M059J (cell line): ENCODE measurements around the gene FREM3. TPM values are rescaled to one million over a fixed set of nuclear protein-coding genes. Genes with fewer than 3 reads are reported as not detected.
"Not testable (repeated sequence)": the region's sequence is repeated elsewhere in the genome, so short reads cannot be mapped to it uniquely, and the experiment has no call there.

Experiments
- DNase-seq: peaks from one replicate; pipeline ENCODE4 v3.0.0-alpha.2; 2012; ENCODE audit warnings: low read depth
- total RNA-seq: library from RNA; depleted of rRNA; stranded (reverse); fragments of >200 nt; shearing (Covaris generic); gene quantifications from 2 replicates; pipeline ENCODE4 v1.2.3, GENCODE V29; 2014; rRNA removed

The FREM3 gene
- not detected in 2 replicates for total RNA-seq

GRCh38 chr4:143700416-143701352, at the start of gene FREM3:
Gene FREM3, minus strand, starts transcription at chr4:143700675. Its CDS starts 0 bp downstream, at chr4:143700675.
- no peak for DNase-seq

- no peak for DNase-seq
Observed at GRCh38 chr4:143745874-143746273, 45.4 kb upstream of the FREM3 start.

DNA sequence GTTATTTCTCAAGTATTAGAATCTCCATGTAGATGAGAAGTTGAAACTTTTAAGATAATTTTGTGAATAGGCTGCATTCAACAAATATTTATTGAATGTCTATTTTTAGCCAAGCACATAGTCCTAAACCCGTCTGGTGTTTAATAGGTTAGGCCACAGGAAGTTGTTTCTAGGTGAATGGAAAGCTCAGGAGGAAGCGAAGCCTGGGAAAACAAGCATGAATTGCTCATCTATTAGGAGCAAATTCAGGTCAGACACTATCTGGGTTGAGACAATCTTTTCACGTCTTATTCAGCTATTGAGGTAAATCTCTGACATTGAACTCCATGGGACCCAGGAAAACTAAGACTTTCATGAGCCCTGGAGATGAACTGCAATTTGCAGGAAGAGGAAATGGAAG, 43.1 kb upstream of the FREM3 start:
- no peak for DNase-seq

DNA sequence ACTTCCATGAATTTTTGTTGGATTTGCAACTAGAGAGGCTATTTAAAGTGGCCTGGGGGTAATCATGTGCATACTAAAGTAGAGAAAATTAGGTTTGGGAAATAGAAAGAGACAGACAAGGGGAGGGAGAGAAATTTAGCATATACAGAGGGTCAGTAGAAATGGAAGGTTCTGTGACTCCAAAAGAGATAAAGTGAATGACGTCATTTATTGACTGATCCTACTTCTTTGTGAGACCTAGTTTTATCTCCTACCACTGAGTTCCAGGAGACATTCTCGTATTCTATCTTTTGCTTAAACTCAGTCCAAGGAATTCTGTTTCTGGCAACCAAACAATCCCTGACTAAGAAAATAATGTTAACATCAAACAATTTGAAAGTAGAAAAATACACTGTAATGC, 42.4 kb upstream of the FREM3 start:
- no peak for DNase-seq

DNA sequence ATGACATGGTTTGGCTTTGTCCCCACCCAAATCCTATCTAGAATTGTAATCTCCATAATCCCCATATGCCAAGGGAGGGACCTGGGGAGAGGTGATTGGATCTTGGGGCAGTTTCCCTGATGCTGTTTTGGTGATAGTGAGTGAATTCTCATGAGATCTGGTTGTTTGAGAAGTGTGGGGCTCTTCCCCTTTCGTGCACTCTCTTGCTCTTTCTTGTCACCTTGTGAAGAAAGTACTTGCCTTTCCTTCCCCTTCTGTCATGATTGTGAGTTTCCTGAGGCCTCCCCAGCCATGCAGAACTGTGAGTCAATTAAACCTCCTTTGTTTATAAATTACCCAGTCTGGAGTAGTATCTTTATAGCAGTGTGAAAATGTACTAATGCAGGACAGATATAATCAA, 36.4 kb upstream of the FREM3 start:
- DNase-seq, result no peak

DNA sequence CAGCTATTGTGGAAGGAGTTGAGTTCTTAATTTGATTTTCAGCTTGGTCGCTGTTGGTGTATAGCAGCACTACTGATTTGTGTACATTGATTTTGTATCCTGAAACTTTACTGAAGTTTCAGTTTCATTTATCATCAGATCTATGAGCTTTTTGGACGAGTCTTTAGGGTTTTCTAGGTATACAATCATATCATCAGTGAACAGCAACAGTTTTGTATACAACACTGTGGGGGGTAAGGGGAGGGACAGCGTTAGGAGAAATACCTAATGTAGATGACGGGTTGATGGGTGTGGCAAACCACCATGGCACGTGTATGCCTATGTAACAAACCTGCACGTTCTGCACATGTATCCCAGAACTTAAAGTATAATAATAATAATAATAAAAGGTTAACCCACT, 35.6 kb upstream of the FREM3 start:
- DNase-seq, result not testable (repeated sequence)

DNA sequence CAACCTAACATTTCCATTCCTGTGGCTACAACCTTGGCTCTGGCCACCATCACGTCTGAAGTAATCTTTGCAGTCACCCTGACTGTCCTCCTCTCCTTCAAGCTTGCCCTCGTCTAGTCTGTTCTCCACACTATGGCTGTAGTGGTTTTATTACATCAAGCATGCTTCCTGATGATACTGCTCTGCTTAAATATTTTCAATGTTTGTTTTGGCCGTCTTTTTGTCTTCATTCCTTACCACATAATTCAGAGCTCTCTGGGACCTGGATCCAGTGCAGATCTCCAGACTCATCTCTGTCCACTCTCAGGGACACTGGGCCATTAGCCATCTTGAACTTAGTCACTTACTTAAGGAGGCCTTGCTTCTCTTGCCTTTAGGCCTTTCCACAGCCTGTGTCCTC, 27.7 kb upstream of the FREM3 start:
- peak; percentile 44 for DNase-seq

DNA sequence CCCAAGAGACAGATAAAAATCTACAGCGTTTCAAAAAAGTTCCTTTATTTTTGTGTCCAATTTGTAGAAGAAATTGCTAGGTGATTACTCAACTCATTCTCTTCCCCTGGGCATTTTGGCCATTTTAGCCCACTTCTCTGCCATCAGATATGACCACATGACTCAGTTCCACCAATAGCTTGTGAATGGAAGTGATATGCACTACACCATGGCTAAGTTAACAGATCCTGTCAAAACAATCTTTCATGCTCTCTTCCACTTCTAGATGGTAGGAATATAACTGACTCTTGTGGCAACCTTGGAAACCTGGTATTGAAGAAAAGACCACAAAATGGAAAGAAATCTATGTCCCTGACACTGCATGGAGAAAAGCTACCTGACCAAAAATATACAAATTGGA, 26.2 kb upstream of the FREM3 start:
- DNase-seq, result peak; percentile 41

DNA sequence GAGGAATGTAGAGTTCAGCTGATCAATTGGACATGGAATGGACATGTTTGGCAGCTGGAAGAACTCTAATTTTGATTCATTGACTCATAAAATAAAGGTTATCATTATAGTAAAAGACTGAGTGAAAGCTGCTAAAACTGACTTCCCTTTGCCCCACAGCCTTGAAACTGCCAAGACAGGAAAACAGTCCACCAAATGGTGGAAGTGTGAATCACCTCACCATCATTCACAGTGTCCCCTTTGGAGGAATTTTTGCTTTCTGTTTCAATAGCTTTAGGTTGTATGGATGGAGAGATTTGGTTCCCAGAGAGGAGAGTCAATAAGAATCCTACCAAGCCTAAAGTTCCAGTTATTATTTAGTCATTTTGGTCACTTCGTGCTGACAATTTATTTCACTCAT, 20.8 kb upstream of the FREM3 start:
- peak; percentile 21 for DNase-seq

DNA sequence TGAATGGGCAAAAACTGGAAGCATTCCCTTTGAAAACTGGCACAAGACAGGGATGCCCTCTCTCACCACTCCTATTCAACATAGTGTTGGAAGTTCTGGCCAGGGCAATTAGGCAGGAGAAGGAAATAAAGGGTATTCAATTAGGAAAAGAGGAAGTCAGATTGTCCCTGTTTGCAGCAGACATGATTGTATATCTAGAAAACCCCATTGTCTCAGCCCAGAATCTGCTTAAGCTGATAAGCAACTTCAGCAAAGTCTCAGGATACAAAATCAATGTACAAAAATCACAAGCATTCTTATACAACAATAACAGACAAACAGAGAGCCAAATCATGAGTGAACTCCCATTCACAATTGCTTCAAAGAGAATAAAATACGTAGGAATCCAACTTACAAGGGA, 18.3 kb upstream of the FREM3 start:
- DNase-seq, result not testable (repeated sequence)

- no peak for DNase-seq
Observed at GRCh38 chr4:143713955-143714625, 13.6 kb upstream of the FREM3 start.

- no peak for DNase-seq
Observed at GRCh38 chr4:143713553-143713952, 13.1 kb upstream of the FREM3 start.

DNA sequence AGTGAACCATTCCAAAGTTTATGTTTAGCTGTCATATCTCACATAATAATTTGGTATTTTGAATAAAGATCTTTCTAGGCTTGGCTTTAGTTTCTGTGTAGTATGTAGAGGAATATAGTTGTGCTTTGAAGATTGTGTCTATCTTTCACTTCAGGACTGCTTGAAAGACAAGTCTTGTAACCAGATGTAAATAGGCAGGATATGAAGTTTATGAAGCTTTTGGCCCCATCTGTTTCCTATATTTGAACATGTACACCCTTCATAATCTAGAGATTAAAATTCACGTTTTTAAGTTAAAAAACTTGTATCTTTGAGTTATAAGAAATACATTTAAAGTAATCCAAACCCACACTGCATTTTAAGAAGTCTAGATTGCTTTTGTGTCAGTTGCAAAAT, 11.7 kb upstream of the FREM3 start:
- DNase-seq, result no peak

- DNase-seq, result no peak
Observed at GRCh38 chr4:143711543-143712154, 11.2 kb upstream of the FREM3 start.

DNA sequence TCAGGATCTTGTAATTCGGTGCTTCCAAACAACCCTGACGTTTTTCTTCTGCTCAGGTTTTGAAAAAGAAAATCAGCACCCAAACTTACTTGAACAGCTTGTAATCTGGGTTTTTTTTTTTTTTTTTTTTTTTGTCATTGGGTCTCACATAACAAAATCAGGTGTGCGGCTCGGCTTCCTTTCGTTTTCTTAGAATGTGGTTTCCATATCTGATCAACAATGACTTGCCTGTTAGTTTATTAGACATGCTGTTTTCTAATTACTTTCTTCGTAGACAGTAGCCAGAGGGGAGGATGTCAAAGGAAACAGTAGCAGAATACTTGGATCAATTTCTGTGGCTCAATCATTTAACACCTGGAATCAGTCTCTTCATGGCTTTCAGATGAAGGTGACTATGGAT, 890 bp upstream of the FREM3 start:
- DNase-seq, result no peak

DNA sequence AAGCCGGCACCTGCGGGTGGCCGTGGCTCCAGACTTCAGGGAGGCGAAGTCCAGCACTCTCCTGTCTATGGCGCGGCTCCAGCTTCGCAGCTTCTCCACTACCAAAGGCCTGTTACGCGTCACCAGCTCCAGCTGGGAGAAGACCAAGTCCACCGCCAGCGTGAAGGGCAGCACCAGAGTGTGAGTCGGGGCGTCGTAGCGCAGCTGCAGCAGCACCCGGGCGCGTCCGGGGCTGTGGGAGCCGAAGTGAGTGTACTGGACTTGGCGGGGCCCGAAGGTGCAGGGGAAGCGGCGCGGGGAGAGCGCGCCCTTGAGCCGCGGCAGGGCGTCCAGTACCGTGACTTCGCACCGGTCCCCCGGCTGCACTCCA, 444 bp downstream of the FREM3 start:
- DNase-seq, result no peak

GRCh38 chr4:143699331-143700045, 987 bp downstream of the FREM3 start:
- DNase-seq, result no peak

DNA sequence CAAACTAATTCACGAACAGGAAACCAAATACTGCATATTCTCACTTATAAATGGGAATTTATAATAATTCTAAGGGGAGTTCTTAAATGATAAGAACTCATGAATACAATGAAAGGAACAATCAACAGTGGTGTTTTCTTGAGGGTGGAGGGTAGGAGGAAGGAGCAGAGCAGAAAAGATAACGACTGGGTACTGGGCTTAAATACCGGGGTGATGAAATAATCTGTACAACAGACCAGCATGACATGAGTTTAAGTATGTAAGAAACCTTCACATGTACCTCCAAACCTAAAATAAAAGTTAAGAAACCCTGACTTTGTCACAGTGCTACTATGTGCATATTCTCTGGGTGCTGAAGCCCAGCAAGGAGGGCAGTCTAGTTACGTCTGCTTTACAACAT, 6.6 kb downstream of the FREM3 start:
- DNase-seq, result no peak

- DNase-seq, result no peak
Observed at GRCh38 chr4:143692241-143692640, 8.2 kb downstream of the FREM3 start.

DNA sequence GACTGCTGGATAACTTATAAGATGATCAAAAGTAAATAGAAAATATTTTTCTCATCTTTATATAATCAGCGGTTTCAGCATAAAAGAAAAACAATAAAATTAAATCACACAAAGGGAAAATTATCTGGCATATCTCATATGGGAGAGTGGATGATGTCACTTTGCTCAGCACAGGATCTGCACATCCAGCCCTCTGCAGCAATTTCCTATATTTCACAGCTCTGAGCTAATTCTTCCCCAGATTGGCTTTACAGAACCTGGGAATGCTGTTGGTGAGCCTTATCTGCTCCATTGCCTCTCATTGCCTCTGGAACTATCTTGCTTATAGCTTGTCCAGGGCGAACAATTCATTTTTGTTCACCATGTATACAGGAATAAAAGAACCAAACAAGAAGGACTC, 21.0 kb downstream of the FREM3 start:
- DNase-seq, result no peak

DNA sequence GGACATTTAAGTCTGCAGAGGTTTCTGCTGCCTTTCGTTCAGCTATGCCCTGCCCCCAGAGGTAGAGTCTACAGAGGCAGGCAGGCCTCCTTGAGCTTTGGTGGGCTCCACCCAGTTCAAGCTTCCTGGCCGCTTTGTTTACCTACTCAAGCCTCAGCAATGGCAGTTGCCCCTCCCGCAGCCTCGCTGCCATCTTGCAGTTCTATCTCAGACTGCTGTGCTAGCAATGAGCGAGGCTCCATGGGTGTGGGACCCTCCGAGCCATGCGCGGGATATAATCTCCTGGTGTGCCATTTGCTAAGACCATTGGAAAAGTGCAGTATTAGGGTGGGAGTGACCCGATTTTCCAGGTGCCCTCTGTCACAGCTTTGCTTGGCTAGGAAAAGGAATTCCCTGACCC, 26.8 kb downstream of the FREM3 start:
- DNase-seq, result not testable (repeated sequence)

DNA sequence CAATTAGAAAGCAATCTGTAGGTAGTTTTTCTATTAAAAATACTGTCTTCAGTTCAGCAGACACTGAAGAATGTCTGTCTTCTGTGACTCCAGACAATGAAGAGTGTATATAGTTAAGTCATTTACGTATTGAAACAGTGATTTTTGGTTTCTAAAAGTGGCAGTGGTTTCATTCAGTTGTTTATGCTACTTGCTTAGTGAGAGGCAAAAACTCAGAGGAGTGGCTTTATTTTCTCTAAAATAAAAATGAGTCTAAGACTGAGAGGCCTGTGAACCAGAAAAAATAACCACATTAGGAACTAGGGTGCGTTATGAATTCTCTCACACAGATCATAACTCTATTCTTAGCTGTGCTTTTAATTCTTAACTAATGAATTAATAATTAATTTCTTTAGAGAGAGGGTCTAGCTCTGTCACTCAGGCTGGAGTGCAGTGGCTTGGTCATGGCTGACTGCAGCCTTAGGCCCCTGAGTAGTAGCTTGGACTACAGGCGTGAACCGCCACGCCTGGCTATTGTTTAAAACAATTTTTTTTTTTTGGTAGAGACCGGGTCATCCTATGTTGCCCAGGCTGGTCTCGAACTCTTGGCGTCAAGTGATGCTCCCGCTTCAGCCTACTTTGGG, 31.4 kb downstream of the FREM3 start:
- no peak for DNase-seq
